ENCODE data around the gene ALPP.

GRCh38 chr2:232416521-232417470 lies 38.2 kb downstream of the ALPP start:
- TF ChIP-seq CTCF (IDR thresholded peaks at IDR 0.05) (no peak), EZH2 (IDR thresholded peaks at IDR 0.05; ENCODE audit: borderline replicate concordance, insufficient read depth, low read depth, low read length, poor library complexity, severe bottlenecking) (no peak)
